Osteocyte (in vitro differentiated cells): Measurements from ENCODE around the gene PEX6. TPM values are rescaled to one million over a fixed set of nuclear protein-coding genes. Genes with fewer than 3 reads are reported as not detected.
A peak's percentile ranks its signal among the peaks of the same experiment; 100 is the strongest.

Source experiments
- DNase-seq: peaks from one replicate; pipeline ENCODE4 v3.0.0; 2021; ENCODE audit warnings: mixed read lengths; ENCODE audit not compliant: unreplicated experiment; ENCODE audit errors: extremely low spot score
- H3K27ac Mint-ChIP-seq: one replicate; pipeline ENCODE4 v1.8.0; 2021; ENCODE audit warnings: mild to moderate bottlenecking, mixed read lengths; ENCODE audit not compliant: unreplicated experiment
- H3K27me3 Mint-ChIP-seq: one replicate; pipeline ENCODE4 v1.8.0; 2021; ENCODE audit warnings: mixed read lengths; ENCODE audit not compliant: unreplicated experiment
- H3K36me3 Mint-ChIP-seq: one replicate; pipeline ENCODE4 v1.8.0; 2021; ENCODE audit warnings: mixed read lengths; ENCODE audit not compliant: unreplicated experiment
- H3K4me1 Mint-ChIP-seq: one replicate; pipeline ENCODE4 v1.8.0; 2021; ENCODE audit warnings: mixed read lengths; ENCODE audit not compliant: unreplicated experiment
- H3K4me3 Mint-ChIP-seq: one replicate; pipeline ENCODE4 v1.8.0; 2021; ENCODE audit warnings: mild to moderate bottlenecking, moderate library complexity, mixed read lengths; ENCODE audit not compliant: unreplicated experiment
- H3K9me3 Mint-ChIP-seq: one replicate; pipeline ENCODE4 v1.8.0; 2021; ENCODE audit warnings: mixed read lengths; ENCODE audit not compliant: unreplicated experiment
- total RNA-seq: library from RNA; stranded (reverse); gene quantifications from 2 replicates; pipeline ENCODE4 v1.2.1, GENCODE V29; 2021
- TF ChIP-seq, protein P1 (sequence below): fragments of 200-600 bp; sonication (generic); IDR thresholded peaks from 2 replicates; pipeline ENCODE4 v1.5.0; 2021; ENCODE audit warnings: antibody characterized with exemption, mild to moderate bottlenecking, moderate library complexity

The PEX6 gene
- total RNA-seq, 1 donor from 2014 or later = 27.1 TPM

DNA sequence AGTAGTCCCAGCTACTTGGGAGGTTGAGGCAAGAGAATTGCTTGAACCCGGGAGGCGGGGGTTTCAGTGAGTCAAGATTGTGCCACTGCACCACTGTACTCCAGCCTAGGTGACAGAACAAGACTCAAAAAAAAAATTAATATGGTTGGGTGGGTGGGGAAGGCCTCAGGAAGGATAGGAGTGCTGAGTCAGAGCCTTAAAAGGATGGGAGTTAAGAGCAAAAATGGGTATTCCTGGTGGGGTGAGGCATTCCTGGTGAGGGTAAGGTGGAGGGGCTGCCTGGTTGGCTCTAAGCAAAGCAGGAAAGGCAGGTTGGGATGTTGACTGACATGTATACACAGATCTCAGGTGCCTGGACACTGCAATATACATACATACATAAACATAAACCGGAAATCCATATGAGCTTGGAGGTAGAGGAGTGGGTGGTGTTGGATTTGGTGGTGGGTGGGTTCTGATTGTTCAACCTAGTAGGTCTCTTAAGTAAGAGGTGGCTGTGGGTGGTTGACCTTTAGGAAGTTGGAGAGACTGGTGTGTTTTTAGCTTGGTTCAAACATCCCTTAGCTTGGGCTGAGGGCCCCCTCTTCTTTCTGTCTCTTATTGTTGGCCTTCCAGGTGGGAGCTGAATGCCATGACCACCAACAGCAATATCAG lies 41.2 kb upstream of the PEX6 start:
- Mint-ChIP-seq H3K9me3 (no peaks in the 10 kb centered on the region), H3K27me3 (no peaks in the 10 kb centered on the region), H3K4me3 (no peak overlapping the region), H3K36me3 (peaks cover 37% of the 10 kb centered on the region), H3K4me1 (peaks cover 37% of the 10 kb centered on the region), H3K27ac (peak overlapping the region; percentile 63)
- DNase-seq = no peak
- TF ChIP-seq, protein P1, sequence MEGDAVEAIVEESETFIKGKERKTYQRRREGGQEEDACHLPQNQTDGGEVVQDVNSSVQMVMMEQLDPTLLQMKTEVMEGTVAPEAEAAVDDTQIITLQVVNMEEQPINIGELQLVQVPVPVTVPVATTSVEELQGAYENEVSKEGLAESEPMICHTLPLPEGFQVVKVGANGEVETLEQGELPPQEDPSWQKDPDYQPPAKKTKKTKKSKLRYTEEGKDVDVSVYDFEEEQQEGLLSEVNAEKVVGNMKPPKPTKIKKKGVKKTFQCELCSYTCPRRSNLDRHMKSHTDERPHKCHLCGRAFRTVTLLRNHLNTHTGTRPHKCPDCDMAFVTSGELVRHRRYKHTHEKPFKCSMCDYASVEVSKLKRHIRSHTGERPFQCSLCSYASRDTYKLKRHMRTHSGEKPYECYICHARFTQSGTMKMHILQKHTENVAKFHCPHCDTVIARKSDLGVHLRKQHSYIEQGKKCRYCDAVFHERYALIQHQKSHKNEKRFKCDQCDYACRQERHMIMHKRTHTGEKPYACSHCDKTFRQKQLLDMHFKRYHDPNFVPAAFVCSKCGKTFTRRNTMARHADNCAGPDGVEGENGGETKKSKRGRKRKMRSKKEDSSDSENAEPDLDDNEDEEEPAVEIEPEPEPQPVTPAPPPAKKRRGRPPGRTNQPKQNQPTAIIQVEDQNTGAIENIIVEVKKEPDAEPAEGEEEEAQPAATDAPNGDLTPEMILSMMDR = no peak

DNA sequence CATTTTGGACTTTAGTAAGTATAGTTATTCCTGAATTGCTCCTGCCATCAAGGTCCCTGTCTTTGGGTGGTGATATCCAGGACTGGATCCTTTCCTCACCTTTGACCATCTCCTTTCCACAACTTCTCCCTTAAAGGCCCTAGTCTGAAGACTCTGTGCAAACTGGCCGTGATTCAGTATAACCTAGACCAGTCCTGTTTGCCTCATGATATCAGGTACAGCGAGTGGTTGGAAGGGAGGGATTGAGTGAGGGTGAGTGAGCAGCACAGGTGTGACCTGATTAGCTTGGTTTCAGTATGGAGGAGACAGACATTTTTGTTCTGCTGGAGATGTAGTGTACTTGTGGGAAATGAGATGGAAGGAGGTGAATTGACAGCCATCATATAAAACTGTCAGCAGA lies 40.2 kb upstream of the PEX6 start:
- Mint-ChIP-seq H3K4me3 (no peak overlapping the region), H3K27ac (no peak overlapping the region), H3K9me3 (no peaks in the 10 kb centered on the region), H3K27me3 (no peaks in the 10 kb centered on the region), H3K36me3 (peaks cover 29% of the 10 kb centered on the region), H3K4me1 (peaks cover 41% of the 10 kb centered on the region)
- TF ChIP-seq, protein P1 = no peak
- no peak for DNase-seq

DNA sequence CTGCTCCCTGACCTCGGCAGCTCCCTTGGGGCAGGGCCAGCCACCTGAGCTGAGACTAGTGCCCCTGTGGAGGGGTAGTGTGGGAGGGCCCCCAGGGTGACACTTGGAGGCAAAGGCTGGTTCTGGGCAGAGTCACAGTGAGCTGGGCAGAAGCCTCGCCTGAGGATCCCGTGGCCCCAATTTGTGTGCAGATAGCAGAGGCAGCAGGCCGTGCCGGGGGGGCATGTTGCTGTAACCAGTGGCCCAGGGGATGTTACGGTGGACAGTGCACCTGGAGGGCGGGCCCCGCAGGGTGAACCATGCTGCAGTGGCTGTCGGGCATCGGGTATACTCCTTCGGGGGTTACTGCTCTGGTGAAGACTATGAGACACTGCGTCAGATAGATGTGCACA lies 38.0 kb upstream of the PEX6 start:
- TF ChIP-seq, protein P1 = no peak
- H3K4me1 Mint-ChIP-seq = peaks cover 50% of the 10 kb centered on the region
- H3K36me3 Mint-ChIP-seq = peaks cover 27% of the 10 kb centered on the region
- H3K27me3 Mint-ChIP-seq = no peaks in the 10 kb centered on the region
- H3K9me3 Mint-ChIP-seq = no peaks in the 10 kb centered on the region
- no peak overlapping the region for H3K27ac Mint-ChIP-seq
- no peak for DNase-seq
- no peak overlapping the region for H3K4me3 Mint-ChIP-seq

DNA sequence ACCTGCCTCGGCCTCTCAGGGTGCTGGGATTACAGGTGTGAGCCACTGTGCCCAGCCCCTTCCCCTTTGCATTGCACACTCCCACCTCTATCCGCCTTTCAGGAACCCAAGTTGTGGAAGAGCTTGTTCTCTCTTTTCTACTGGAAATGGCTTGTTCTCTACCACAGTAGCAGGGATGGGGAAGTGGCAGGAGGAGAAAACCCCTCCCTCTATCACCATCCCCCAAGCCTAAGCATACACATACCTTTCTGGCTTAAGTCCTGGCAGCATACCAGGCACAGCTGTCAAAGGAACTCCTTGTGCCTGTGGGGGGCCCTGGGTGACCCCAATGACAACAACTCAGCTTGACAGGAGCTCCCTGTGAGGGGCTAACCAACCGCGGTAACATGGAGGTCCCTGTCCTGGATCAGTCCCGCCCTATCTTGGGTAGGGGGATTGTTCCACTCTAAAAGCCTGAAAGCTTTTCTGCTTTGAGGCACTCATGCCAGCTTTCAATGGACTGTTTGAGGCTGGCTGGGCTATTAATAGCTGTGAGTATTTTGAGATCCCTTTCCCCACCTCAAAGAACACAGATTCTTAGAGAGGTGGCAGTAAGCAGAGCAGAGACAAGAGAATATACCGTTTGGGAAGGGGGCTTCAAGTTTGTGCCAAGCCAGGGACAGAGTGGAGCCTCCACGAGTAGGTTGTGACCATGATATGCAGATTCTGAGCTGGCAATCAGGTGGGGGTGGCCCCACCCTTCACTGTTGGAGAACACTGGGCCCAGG lies 37.4 kb upstream of the PEX6 start:
- Mint-ChIP-seq H3K27ac (no peak overlapping the region), H3K9me3 (no peaks in the 10 kb centered on the region), H3K27me3 (no peaks in the 10 kb centered on the region), H3K36me3 (peaks cover 31% of the 10 kb centered on the region), H3K4me3 (peak overlapping the region; percentile 48), H3K4me1 (peaks cover 53% of the 10 kb centered on the region)
- DNase-seq = no peak
- TF ChIP-seq, protein P1 = no peak

DNA sequence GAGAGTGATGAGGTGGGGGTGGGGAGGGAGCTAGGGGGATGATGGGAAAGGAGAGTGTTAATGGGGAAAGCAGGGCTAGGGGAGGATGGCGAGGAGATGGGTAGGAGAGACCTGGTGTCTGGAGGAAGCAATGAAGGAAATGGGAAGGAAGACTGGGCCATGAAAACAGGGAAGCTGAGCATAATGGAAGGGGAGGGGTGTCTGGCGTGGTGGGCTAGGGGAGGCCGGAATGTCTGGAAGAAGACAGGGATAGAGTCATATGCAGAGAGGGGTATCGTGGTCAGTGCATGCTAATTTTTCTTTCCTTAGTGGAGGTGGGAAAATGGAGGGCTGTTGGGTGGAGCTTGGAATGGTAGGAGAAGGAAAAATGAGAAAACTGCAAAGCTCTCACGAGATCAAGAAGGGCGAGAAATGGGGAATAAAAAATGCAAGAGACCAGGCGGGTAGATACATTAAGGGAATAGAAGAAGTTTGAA lies 35.5 kb upstream of the PEX6 start:
- Mint-ChIP-seq H3K9me3 (no peaks in the 10 kb centered on the region), H3K4me1 (peaks cover 44% of the 10 kb centered on the region)
- DNase-seq = no peak

More for the DNA sequence above, 35.5 kb upstream of the PEX6 start:
- TF ChIP-seq, protein P1 = no peak
- Mint-ChIP-seq H3K27me3 (no peaks in the 10 kb centered on the region), H3K36me3 (peaks cover 31% of the 10 kb centered on the region), H3K27ac (peak overlapping the region; percentile 92), H3K4me3 (peak overlapping the region; percentile 98)
